ENCODE results near the gene MYH9.

DNA sequence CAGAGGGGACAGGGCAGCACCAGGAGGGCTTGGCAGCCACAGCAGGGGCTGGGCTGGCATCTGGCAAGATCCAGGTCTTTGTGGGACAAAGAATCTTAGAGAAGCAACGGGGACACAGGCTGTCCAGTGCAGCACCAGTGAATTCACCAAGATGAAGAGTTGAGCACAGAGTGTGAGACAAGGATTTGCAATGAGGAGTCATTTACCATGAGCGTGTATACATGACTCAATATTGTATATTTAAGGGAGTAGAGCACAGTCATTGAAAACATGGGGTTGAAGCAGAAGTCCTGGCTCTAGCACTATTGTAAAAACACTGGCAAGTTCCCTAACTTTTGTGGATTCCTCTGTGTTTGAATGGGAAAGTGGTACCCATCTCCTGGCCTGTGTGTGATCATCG is 131.3 kb downstream of the MYH9 start:
- TF ChIP-seq, protein P1, sequence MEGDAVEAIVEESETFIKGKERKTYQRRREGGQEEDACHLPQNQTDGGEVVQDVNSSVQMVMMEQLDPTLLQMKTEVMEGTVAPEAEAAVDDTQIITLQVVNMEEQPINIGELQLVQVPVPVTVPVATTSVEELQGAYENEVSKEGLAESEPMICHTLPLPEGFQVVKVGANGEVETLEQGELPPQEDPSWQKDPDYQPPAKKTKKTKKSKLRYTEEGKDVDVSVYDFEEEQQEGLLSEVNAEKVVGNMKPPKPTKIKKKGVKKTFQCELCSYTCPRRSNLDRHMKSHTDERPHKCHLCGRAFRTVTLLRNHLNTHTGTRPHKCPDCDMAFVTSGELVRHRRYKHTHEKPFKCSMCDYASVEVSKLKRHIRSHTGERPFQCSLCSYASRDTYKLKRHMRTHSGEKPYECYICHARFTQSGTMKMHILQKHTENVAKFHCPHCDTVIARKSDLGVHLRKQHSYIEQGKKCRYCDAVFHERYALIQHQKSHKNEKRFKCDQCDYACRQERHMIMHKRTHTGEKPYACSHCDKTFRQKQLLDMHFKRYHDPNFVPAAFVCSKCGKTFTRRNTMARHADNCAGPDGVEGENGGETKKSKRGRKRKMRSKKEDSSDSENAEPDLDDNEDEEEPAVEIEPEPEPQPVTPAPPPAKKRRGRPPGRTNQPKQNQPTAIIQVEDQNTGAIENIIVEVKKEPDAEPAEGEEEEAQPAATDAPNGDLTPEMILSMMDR (IDR thresholded peaks at IDR 0.05; ENCODE audit: low read length) = no peak
- TF ChIP-seq EZH2 (IDR thresholded peaks at IDR 0.05; ENCODE audit: borderline replicate concordance, low read length) = no peak

Data from OCI-LY1 (cell line).